ENCODE measurements around the gene KCNK5.

KCNK5 gene

DNA sequence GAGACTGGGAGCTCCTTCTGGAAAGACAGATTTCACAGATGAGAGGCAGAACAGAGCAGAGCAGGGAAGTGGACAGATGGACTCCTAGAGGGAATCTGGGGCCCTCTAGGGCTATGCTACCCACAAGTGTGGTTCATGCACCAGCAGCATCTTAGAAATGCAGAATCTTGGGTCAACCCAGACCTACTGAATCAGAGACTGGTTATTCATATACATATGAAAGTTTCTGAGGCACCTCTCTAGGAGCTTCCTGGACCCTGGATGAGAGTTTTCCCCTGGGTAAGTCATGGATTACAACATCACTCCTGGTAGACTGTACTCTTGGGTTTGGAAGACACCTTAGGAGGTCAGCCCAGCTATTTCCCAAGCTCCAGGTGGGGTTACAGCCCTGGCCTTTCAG, 58.9 kb downstream of the KCNK5 start:
- Histone ChIP-seq H3K36me3 (ENCODE audit: control insufficient read depth in 5 of 5, insufficient read depth in 5 of 5, low read length in 5 of 5) (no peaks in the 10 kb centered on the region), H3K9ac (ENCODE audit: low read length in 5 of 5) (no peak overlapping the region), H3K4me1 (ENCODE audit: control insufficient read depth in 5 of 5, insufficient read depth in 5 of 5, low read length in 5 of 5) (peaks cover 0 to 15% (median 2%) of the 10 kb centered on the region in 5 donors), H3K4me3 (ENCODE audit: low read depth in 1 of 5, low read length in 5 of 5) (no peak overlapping the region), H3K27me3 (ENCODE audit: control insufficient read depth in 5 of 5, insufficient read depth in 4 of 5, low read length in 5 of 5) (peaks cover 0 to 2% (median 0%) of the 10 kb centered on the region in 5 donors), H3K9me3 (ENCODE audit: control insufficient read depth in 5 of 5, low read length in 5 of 5) (peaks cover 0 to 12% (median 10%) of the 10 kb centered on the region in 5 donors), H3K27ac (ENCODE audit: low read depth, low read length) (no peak overlapping the region)

DNA sequence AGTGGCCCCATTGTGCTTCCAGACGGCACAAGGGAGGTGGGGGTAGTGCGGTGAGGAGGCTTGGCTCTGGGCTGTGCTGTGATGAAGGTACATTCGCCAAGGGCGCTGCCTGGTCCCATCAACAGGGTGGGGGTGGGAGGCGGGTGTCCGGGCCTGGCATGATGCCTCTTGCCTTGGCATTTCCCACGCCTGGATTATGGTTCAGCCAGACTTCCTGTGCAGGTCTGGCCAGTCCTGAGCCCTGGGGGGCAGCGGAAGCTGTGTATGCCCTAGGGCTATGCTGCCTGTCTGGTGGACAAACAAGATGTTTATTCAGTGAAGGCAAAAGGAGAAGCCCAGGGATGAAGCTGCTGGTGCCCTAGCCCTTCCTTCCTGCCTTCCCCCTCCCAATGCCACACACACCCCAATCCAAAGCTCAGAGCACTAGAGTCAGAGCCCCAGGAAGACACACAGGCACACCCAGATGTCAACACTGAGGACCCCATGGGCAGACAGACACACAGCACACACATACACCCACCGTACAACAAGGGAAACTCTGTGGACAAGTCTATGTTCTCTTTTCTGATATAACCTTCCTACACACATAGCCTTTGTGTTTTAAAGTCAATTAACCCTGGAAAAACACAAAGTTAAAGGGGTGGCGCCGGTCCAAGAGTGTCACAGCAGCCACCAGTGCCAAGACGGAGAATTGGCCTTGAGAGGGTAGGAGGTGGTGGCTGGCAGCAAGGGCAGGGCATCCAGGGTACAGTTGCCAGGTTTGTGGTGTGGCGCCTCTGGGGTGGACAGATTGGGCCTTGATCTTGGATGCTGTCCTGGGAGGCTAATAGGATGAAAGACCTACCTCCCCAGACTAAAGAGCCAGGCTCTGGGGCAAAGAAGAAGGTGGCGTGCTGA, 59.6 kb downstream of the KCNK5 start:
- Histone ChIP-seq H3K36me3 (ENCODE audit: control insufficient read depth in 5 of 5, insufficient read depth in 5 of 5, low read length in 5 of 5) (no peaks in the 10 kb centered on the region), H3K9ac (ENCODE audit: low read length in 5 of 5) (no peak overlapping the region), H3K27ac (ENCODE audit: low read depth, low read length) (no peak overlapping the region), H3K4me1 (ENCODE audit: control insufficient read depth in 5 of 5, insufficient read depth in 5 of 5, low read length in 5 of 5) (peaks cover 0 to 15% (median 2%) of the 10 kb centered on the region in 5 donors), H3K27me3 (ENCODE audit: control insufficient read depth in 5 of 5, insufficient read depth in 4 of 5, low read length in 5 of 5) (peaks cover 0 to 2% (median 0%) of the 10 kb centered on the region in 5 donors), H3K9me3 (ENCODE audit: control insufficient read depth in 5 of 5, low read length in 5 of 5) (peaks cover 0 to 12% (median 10%) of the 10 kb centered on the region in 5 donors), H3K4me3 (ENCODE audit: low read depth in 1 of 5, low read length in 5 of 5) (no peak overlapping the region)

- H3K27me3 ChIP-seq (ENCODE audit: control insufficient read depth in 5 of 5, insufficient read depth in 4 of 5, low read length in 5 of 5) = peaks cover 0 to 2% (median 0%) of the 10 kb centered on the region in 5 donors
- no peak overlapping the region for H3K9ac ChIP-seq (ENCODE audit: low read length in 5 of 5)
Measured at GRCh38 chr6:39167866-39168625, 61.2 kb downstream of the KCNK5 start.

DNA sequence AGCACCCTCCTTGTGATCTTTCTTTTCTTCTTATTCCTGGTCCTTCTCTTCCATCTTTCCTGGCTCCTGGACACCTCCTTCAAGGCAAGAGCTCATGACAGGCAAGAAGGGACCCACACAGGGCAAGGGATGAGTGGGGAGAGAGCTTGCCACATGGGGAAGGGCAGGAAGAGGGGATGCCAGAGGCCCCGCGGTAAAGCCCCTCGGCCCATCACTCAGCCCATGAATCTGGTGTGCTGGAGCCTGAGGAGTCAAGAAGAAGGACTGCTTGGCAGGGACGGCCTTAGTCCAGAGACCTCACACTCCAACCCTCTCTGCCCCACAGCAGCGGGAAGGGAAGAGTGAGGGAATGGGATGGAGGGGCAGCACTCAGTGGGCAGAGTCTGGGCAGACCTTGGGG, 62.0 kb downstream of the KCNK5 start:
- H3K27ac ChIP-seq (ENCODE audit: low read depth, low read length) = no peak overlapping the region
- H3K4me1 ChIP-seq (ENCODE audit: control insufficient read depth in 5 of 5, insufficient read depth in 5 of 5, low read length in 5 of 5) = peaks cover 0 to 15% (median 2%) of the 10 kb centered on the region in 5 donors

More at GRCh38 chr6:39167866-39168625, 61.2 kb downstream of the KCNK5 start:
- Histone ChIP-seq H3K4me1 (ENCODE audit: control insufficient read depth in 5 of 5, insufficient read depth in 5 of 5, low read length in 5 of 5) (peaks cover 0 to 15% (median 2%) of the 10 kb centered on the region in 5 donors), H3K9me3 (ENCODE audit: control insufficient read depth in 5 of 5, low read length in 5 of 5) (peaks cover 0 to 12% (median 10%) of the 10 kb centered on the region in 5 donors), H3K4me3 (ENCODE audit: low read depth in 1 of 5, low read length in 5 of 5) (no peak overlapping the region), H3K36me3 (ENCODE audit: control insufficient read depth in 5 of 5, insufficient read depth in 5 of 5, low read length in 5 of 5) (no peaks in the 10 kb centered on the region), H3K27ac (ENCODE audit: low read depth, low read length) (no peak overlapping the region)

GRCh38 chr6:39166912-39167290, 62.4 kb downstream of the KCNK5 start:
- H3K9ac ChIP-seq (ENCODE audit: low read length in 5 of 5) = no peak overlapping the region
- H3K27me3 ChIP-seq (ENCODE audit: control insufficient read depth in 5 of 5, insufficient read depth in 4 of 5, low read length in 5 of 5) = peaks cover 0 to under 1% (median 0%) of the 10 kb centered on the region in 5 donors
- no peaks in the 10 kb centered on the region for H3K36me3 ChIP-seq (ENCODE audit: control insufficient read depth in 5 of 5, insufficient read depth in 5 of 5, low read length in 5 of 5)
- no peak overlapping the region for H3K4me3 ChIP-seq (ENCODE audit: low read depth in 1 of 5, low read length in 5 of 5)
- H3K4me1 ChIP-seq (ENCODE audit: control insufficient read depth in 5 of 5, insufficient read depth in 5 of 5, low read length in 5 of 5) = peaks cover 0 to 15% (median 2%) of the 10 kb centered on the region in 5 donors
- H3K9me3 ChIP-seq (ENCODE audit: control insufficient read depth in 5 of 5, low read length in 5 of 5) = peaks cover 0 to 7% (median 6%) of the 10 kb centered on the region in 5 donors
- no peak overlapping the region for H3K27ac ChIP-seq (ENCODE audit: low read depth, low read length)

More for the DNA sequence above, 62.0 kb downstream of the KCNK5 start:
- Histone ChIP-seq H3K27me3 (ENCODE audit: control insufficient read depth in 5 of 5, insufficient read depth in 4 of 5, low read length in 5 of 5) (peaks cover 0 to 2% (median 0%) of the 10 kb centered on the region in 5 donors), H3K9me3 (ENCODE audit: control insufficient read depth in 5 of 5, low read length in 5 of 5) (peaks cover 0 to 11% (median 10%) of the 10 kb centered on the region in 5 donors), H3K36me3 (ENCODE audit: control insufficient read depth in 5 of 5, insufficient read depth in 5 of 5, low read length in 5 of 5) (no peaks in the 10 kb centered on the region), H3K9ac (ENCODE audit: low read length in 5 of 5) (no peak overlapping the region), H3K4me3 (ENCODE audit: low read depth in 1 of 5, low read length in 5 of 5) (no peak overlapping the region)

DNA sequence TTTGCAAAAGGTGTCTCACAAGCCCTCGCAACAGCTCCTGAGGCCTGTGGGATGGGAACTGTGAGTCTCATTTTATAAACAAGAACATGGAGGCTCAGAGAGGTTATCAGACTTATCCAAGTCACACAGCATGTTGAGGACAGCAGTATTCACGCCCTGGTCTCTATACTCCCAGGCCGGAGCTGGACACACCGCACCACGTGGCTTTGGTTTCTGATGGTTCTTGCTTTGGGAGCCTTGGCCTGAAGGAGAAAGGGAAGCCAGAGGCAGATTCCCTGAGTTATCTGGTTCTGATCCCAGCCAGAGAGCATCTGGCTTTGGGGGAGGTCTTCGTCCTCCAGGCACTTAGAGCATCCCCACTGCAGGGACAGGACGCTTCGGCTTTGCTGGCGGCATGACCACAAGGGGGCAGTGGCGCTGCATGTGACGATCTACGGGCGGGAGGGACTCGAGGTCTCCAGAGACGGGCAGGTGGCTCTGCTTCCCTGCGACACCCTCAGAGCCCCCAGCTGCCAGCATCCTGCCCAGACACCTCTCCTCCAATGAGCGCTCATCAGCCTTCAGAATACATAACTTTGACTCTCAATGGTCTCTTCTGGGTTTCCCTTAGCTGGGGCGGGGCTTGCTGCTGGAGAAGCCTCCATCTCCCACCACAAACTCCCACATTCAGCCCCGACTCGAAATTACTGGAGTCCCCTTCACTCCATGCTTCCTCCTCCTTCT, 62.9 kb downstream of the KCNK5 start:
- no peaks in the 10 kb centered on the region for H3K36me3 ChIP-seq (ENCODE audit: control insufficient read depth in 5 of 5, insufficient read depth in 5 of 5, low read length in 5 of 5)
- no peak overlapping the region for H3K27ac ChIP-seq (ENCODE audit: low read depth, low read length)
- no peak overlapping the region for H3K9ac ChIP-seq (ENCODE audit: low read length in 5 of 5)
- no peak overlapping the region for H3K4me3 ChIP-seq (ENCODE audit: low read depth in 1 of 5, low read length in 5 of 5)
- no peaks in the 10 kb centered on the region for H3K27me3 ChIP-seq (ENCODE audit: control insufficient read depth in 5 of 5, insufficient read depth in 4 of 5, low read length in 5 of 5)
- peaks cover 0 to 2% (median 1%) of the 10 kb centered on the region in 5 donors for H3K9me3 ChIP-seq (ENCODE audit: control insufficient read depth in 5 of 5, low read length in 5 of 5)
- peaks cover 0 to 15% (median 2%) of the 10 kb centered on the region in 5 donors for H3K4me1 ChIP-seq (ENCODE audit: control insufficient read depth in 5 of 5, insufficient read depth in 5 of 5, low read length in 5 of 5)

DNA sequence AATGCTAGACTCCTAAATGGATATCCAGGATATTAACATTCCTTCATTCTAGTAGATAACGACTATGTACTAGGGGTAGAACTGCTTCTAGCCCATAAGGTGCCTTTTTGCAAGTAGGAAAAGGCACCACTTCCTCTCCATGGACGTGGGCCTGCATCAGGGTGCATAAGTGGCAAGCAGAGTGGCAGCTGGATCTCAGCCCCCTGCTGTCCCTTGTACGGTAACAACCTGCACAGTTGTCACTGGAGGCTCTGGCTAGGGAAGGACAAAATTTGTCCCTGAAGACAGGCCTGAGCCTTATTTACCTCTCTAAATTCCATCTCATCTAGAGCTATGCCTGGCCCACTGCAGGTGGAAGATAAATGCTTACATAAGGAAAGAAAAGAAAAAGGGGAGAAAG, 71.8 kb downstream of the KCNK5 start:
- no peak overlapping the region for H3K4me3 ChIP-seq (ENCODE audit: low read depth in 1 of 5, low read length in 5 of 5)

DNA sequence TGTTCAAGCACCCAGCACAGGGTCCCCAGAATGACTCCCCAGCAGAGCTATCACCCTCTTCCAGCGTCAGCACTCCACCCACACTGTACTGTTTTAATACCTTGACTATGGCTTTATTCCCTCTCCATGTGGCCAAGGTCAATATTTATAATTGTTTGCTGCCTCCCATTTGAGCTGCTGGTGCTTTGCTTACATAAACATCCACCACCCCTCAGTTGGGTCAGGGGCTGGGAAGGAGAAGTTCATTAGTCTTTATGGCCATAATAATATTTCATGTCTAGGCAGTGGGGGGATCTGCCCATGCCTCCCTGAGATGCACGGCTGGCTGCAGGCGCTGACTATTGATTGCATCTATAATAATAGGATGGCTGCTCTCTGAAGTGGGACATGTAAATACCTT, 72.5 kb downstream of the KCNK5 start:
- Histone ChIP-seq H3K4me3 (ENCODE audit: low read depth in 1 of 5, low read length in 5 of 5) (no peak overlapping the region), H3K27me3 (ENCODE audit: control insufficient read depth in 5 of 5, insufficient read depth in 4 of 5, low read length in 5 of 5) (peaks cover 0 to 4% (median 0%) of the 10 kb centered on the region in 5 donors), H3K36me3 (ENCODE audit: control insufficient read depth in 5 of 5, insufficient read depth in 5 of 5, low read length in 5 of 5) (no peaks in the 10 kb centered on the region), H3K9me3 (ENCODE audit: control insufficient read depth in 5 of 5, low read length in 5 of 5) (peaks cover 0 to 3% (median 0%) of the 10 kb centered on the region in 5 donors), H3K27ac (ENCODE audit: low read depth, low read length) (no peak overlapping the region), H3K9ac (ENCODE audit: low read length in 5 of 5) (no peak overlapping the region), H3K4me1 (ENCODE audit: control insufficient read depth in 5 of 5, insufficient read depth in 5 of 5, low read length in 5 of 5) (peaks cover 0 to 14% (median 0%) of the 10 kb centered on the region in 5 donors)

More for the DNA sequence above, 71.8 kb downstream of the KCNK5 start:
- H3K9ac ChIP-seq (ENCODE audit: low read length in 5 of 5) = no peak overlapping the region
- H3K27ac ChIP-seq (ENCODE audit: low read depth, low read length) = no peak overlapping the region
- no peaks in the 10 kb centered on the region for H3K36me3 ChIP-seq (ENCODE audit: control insufficient read depth in 5 of 5, insufficient read depth in 5 of 5, low read length in 5 of 5)
- H3K27me3 ChIP-seq (ENCODE audit: control insufficient read depth in 5 of 5, insufficient read depth in 4 of 5, low read length in 5 of 5) = peaks cover 0 to under 1% (median 0%) of the 10 kb centered on the region in 5 donors
- peaks cover 0 to 3% (median 0%) of the 10 kb centered on the region in 5 donors for H3K9me3 ChIP-seq (ENCODE audit: control insufficient read depth in 5 of 5, low read length in 5 of 5)
- H3K4me1 ChIP-seq (ENCODE audit: control insufficient read depth in 5 of 5, insufficient read depth in 5 of 5, low read length in 5 of 5) = peaks cover 0 to 7% (median 0%) of the 10 kb centered on the region in 5 donors

DNA sequence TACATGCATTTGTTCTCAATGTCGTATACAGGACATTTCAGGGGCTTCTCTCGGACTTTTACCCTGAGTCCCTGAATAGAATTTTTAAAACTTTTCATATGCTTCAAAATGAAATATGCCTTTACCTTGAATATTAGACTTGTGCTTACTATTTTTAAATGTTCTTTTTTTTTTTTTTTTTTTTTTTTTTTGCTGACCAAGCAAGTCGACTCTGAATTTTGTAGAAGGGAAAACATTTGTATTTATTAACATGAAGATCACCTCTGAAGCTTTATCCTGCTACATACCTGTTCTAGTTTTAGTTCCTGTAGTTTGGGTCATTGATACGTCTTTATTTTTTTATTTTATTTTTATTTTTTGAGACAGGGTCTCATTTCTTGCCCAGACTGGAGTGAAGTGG, 74.6 kb downstream of the KCNK5 start:
- Histone ChIP-seq H3K27ac (ENCODE audit: low read depth, low read length) (no peak overlapping the region), H3K9ac (ENCODE audit: low read length in 5 of 5) (no peak overlapping the region), H3K9me3 (ENCODE audit: control insufficient read depth in 5 of 5, low read length in 5 of 5) (peaks cover 0 to 1% (median 0%) of the 10 kb centered on the region in 5 donors), H3K27me3 (ENCODE audit: control insufficient read depth in 5 of 5, insufficient read depth in 4 of 5, low read length in 5 of 5) (peaks cover 0 to 4% (median 0%) of the 10 kb centered on the region in 5 donors), H3K4me1 (ENCODE audit: control insufficient read depth in 5 of 5, insufficient read depth in 5 of 5, low read length in 5 of 5) (peaks cover 0 to 24% (median 0%) of the 10 kb centered on the region in 5 donors), H3K4me3 (ENCODE audit: low read depth in 1 of 5, low read length in 5 of 5) (no peak overlapping the region), H3K36me3 (ENCODE audit: control insufficient read depth in 5 of 5, insufficient read depth in 5 of 5, low read length in 5 of 5) (no peaks in the 10 kb centered on the region)

All from subcutaneous abdominal adipose tissue (tissue), 5 donors.